Renal pelvis (tissue), 4 donors: Measurements from ENCODE around the gene PTPRU. TPM values are rescaled to one million over a fixed set of nuclear protein-coding genes. Genes with fewer than 3 reads are reported as not detected.

Experiments
- DNase-seq: peaks from one replicate; pipeline ENCODE4 v3.0.0-alpha.2; 2013
- polyA plus RNA-seq, 3 donors: library from polyadenylated mRNA; unstranded; fragments of 120-200 nt; gene quantifications; one replicate each; pipeline ENCODE4 v1.2.1, GENCODE V29; 2013; ENCODE audit not compliant: insufficient read length in 3 of 3

Gene PTPRU
- polyA plus RNA-seq, 3 donors: 15.4 to 19.5 (median 15.7) TPM

- no peak for DNase-seq
These were observed 127.2 kb downstream of the PTPRU start for GRCh38 chr1:29363536-29363935.

DNA sequence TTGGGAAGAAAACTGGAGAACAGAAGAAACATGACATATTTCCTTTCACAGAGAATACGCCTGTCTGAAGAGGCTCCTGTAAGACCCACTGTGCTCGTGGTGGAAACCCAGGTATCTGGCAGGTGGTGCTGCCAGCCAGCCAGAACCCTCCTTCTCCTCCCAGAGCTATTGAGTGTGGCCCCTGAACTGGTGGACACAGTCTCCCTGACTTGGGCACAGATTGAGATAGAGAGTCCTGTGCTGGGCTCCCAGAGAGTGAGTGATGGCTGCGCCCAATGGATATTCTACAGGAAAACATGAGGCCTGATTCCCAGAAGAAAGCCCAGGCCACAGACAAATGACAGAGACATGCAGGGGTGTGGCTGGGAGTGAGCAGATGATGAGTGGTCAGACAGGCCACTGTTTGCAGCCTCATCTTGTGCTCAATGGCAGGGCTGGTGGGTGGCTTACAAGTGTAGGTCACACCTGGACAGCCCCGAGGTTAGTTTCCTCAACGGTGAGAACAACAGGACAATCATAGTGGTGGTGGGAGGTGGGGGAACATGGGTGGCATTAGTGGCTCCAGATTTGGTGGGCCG lies 127.9 kb downstream of the PTPRU start:
- no peak for DNase-seq

- no peak for DNase-seq
These were observed 129.8 kb downstream of the PTPRU start for GRCh38 chr1:29365906-29366670.

DNA sequence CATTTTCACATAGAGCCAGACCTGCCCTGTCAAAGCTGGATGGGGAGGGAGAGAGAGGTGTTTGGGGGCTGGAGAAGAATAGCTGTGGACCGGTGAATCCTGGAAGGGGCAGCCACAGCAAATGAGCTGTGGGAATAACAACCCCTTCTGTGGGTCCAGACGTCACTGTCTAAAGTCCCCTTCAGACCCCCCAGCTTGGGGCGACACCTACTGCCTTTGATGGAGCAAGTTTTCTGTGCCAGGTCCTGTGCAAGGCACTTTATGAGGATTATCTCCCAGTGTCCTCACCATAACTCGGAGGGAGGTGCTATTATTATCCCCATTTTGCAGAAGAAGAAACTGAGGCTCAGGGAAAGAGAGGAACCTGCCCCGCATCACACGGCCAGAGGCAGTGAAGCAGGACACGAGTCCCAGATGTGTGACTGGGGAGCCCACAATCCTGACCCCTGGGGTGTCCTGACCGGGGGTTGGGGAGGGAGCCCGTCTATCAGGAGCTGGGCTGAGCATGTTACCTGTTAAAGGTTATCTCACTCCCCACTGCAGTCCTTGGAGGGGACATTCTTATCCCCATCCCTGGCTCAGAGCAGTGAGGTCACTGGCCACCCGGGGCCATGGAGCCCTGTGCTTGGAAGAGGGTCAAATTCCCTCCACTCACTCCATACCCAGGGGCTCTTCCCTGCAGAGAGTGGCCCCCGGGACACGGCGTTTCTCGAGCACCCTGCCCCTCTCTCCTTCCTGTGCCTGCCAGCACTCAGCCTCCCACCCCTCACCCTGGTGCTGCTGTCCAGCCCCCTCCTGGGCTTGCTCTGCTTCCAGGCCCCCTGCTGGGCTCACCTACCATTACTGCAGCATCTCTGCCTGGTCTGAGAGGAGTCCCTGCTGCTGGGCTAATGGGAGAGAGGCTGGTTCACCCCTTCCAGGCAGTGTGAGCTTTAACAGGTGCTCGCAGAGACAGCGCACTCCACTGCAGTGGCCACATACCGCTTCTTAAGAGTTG lies 132.9 kb downstream of the PTPRU start:
- no peak for DNase-seq

GRCh38 chr1:29370067-29370466 lies 133.7 kb downstream of the PTPRU start:
- no peak for DNase-seq

GRCh38 chr1:29371332-29371731 lies 135.0 kb downstream of the PTPRU start:
- no peak for DNase-seq

- DNase-seq: no peak
These were observed 135.8 kb downstream of the PTPRU start for GRCh38 chr1:29372108-29372507.

Other genes with a start within 250 kb of the PTPRU start
- gene TMEM200B, start 112.6 kb upstream of the PTPRU start, polyA plus RNA-seq: 10 to 100 TPM; 11.5 to 16.3 (median 15.8) TPM
- 100 to 1,000 TPM; 115 to 141 (median 127) TPM for gene SRSF4, start 54.6 kb upstream of the PTPRU start, polyA plus RNA-seq
- 10 to 100 TPM; 26.1 to 39.6 (median 32.1) TPM for gene MECR, start 5.6 kb upstream of the PTPRU start, polyA plus RNA-seq